GM06990 (cell line): ENCODE results near the gene SBF1.
"Not testable (repeated sequence)": the region's sequence is repeated elsewhere in the genome, so short reads cannot be mapped to it uniquely, and the experiment has no call there.

Source experiments
- DNase-seq: peaks from one replicate; pipeline ENCODE4 v3.0.0-alpha.2; 2011; ENCODE audit not compliant: insufficient read length; ENCODE audit errors: extremely low read depth
- H3K27me3 ChIP-seq: replicated peaks from 2 replicates; pipeline ENCODE4 v1.6.0; 2011; ENCODE audit warnings: low read length; ENCODE audit not compliant: control insufficient read depth, insufficient read depth
- H3K36me3 ChIP-seq: 2 replicates; pipeline ENCODE4 v1.5.1; 2011; ENCODE audit warnings: low read length; ENCODE audit not compliant: control insufficient read depth, insufficient read depth
- H3K4me3 ChIP-seq: replicated peaks from 2 replicates; pipeline ENCODE4 v1.5.1; 2011; ENCODE audit warnings: low read depth, mild to moderate bottlenecking, control low read depth, low read length
- TF ChIP-seq, protein P1 (sequence below): IDR thresholded peaks from 2 replicates; pipeline ENCODE4 v1.5.1; 2011; ENCODE audit warnings: low read length, control low read depth, mild to moderate bottlenecking, inconsistent platforms; ENCODE audit not compliant: insufficient read depth, poor library complexity, severe bottlenecking

SBF1 gene

DNA sequence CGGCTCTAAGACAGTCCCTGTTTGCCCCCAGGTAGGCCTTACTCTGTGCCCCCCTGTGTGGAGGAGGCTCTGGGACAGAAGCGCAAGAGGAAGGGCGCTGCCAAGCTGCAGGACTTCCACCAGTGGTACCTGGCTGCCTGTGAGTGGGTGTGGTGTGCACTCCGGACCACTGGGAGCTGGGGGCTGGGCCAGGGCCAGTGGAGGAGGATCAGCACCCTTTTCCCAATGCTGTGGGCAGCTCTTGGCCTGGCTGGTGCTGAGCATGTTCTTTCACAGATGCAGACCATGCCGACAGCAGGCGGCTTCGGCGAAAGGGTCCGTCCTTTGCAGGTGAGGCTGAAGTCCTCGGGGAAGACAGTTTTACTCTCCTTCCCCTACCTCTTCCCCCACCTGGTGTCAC lies 46.9 kb upstream of the SBF1 start:
- Histone ChIP-seq H3K4me3 (no peak overlapping the region), H3K36me3 (peaks cover 46% of the 10 kb centered on the region), H3K27me3 (no peaks in the 10 kb centered on the region)
- TF ChIP-seq, protein P1, sequence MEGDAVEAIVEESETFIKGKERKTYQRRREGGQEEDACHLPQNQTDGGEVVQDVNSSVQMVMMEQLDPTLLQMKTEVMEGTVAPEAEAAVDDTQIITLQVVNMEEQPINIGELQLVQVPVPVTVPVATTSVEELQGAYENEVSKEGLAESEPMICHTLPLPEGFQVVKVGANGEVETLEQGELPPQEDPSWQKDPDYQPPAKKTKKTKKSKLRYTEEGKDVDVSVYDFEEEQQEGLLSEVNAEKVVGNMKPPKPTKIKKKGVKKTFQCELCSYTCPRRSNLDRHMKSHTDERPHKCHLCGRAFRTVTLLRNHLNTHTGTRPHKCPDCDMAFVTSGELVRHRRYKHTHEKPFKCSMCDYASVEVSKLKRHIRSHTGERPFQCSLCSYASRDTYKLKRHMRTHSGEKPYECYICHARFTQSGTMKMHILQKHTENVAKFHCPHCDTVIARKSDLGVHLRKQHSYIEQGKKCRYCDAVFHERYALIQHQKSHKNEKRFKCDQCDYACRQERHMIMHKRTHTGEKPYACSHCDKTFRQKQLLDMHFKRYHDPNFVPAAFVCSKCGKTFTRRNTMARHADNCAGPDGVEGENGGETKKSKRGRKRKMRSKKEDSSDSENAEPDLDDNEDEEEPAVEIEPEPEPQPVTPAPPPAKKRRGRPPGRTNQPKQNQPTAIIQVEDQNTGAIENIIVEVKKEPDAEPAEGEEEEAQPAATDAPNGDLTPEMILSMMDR = no peak
- DNase-seq = no peak

- Histone ChIP-seq H3K36me3 (peaks cover 48% of the 10 kb centered on the region), H3K27me3 (no peaks in the 10 kb centered on the region), H3K4me3 (no peak overlapping the region)
- TF ChIP-seq, protein P1 = no peak
- no peak for DNase-seq
These were observed 46.1 kb upstream of the SBF1 start for GRCh38 chr22:50520826-50521453.

DNA sequence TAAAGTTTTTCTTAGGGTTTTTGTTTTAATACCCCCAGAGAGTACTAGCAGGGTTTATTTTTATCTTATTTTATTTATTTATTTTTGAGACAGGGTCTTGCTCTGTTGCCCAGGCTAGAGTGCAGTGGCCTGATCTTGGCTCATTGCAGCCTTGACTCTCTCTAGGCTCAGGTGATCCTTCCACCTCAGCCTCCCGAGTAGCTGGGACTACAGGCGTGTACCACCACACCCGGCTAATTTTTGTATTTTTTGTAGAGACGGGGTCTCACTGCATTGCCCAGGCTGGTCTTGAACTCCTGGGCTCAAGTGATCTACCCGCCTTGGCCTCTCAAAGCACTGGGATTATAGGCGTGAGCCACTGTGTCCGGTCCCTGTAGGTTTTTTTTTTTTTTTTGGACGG lies 45.3 kb upstream of the SBF1 start:
- H3K4me3 ChIP-seq, DNase-seq, H3K27me3 ChIP-seq: not testable (repeated sequence)
- peaks cover 48% of the 10 kb centered on the region for H3K36me3 ChIP-seq

DNA sequence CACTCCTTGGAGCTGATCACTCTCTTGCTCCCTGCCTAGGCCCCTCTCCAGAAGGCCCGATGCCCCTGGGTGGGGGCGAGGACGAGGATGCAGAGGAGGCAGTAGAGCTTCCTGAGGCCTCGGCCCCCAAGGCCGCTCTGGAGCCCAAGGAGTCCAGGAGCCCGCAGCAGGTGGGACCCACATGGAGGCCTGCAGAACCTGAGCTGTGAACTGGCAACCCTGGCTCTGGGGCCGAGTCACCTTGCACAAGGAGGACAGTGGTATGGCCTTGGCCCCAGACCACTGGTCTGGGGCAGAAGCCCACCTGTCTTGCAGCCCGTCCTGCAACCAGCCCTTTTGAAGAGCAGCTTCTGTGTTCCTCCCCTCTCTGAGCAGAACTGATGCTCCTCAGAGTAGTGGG lies 44.3 kb upstream of the SBF1 start:
- H3K36me3 ChIP-seq = peaks cover 46% of the 10 kb centered on the region
- TF ChIP-seq, protein P1 = no peak
- no peaks in the 10 kb centered on the region for H3K27me3 ChIP-seq
- no peak overlapping the region for H3K4me3 ChIP-seq
- no peak for DNase-seq

DNA sequence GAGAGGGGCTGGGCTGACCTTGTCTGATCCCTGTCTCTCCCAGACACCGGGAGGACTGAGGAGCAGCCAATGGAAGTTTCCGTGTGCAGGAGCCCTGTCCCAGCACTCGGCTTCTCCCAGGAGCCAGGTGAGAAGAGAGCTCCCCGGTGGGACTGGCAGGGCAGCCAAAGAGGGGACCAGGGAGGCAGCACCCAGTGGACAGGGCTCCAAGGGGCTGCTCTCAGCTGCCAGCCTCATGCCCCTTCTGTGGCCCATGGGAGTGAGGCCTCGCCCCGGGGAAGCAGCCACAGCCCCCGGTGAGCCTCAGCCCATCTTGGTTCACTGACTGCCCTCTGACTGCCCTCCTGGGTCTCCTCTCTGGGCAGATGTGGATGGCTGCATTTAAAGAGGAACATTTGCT lies 43.8 kb upstream of the SBF1 start:
- Histone ChIP-seq H3K36me3 (peaks cover 40% of the 10 kb centered on the region), H3K27me3 (no peaks in the 10 kb centered on the region), H3K4me3 (no peak overlapping the region)
- no peak for DNase-seq
- TF ChIP-seq, protein P1 = no peak

GRCh38 chr22:50517495-50518260 lies 42.8 kb upstream of the SBF1 start:
- H3K4me3 ChIP-seq = no peak overlapping the region
- peaks cover 32% of the 10 kb centered on the region for H3K36me3 ChIP-seq
- H3K27me3 ChIP-seq = no peaks in the 10 kb centered on the region
- TF ChIP-seq, protein P1 = no peak
- no peak for DNase-seq
